HG02840 (cell line): Measurements from ENCODE around the gene RPS6KA2.
"Not testable (repeated sequence)": the region's sequence is repeated elsewhere in the genome, so short reads cannot be mapped to it uniquely, and the experiment has no call there.

Experiments
- ATAC-seq: cut with Tn5 transposase; IDR thresholded peaks from one replicate; pipeline ENCODE4 v1.9.1; 2021; ENCODE audit warnings: mild to moderate bottlenecking, moderate library complexity, moderate number of reproducible peaks; ENCODE audit not compliant: unreplicated experiment, low FRiP score

The RPS6KA2 gene

GRCh38 chr6:166362427-166362826 is 264.6 kb downstream of the RPS6KA2 start:
- ATAC-seq = not testable (repeated sequence)

DNA sequence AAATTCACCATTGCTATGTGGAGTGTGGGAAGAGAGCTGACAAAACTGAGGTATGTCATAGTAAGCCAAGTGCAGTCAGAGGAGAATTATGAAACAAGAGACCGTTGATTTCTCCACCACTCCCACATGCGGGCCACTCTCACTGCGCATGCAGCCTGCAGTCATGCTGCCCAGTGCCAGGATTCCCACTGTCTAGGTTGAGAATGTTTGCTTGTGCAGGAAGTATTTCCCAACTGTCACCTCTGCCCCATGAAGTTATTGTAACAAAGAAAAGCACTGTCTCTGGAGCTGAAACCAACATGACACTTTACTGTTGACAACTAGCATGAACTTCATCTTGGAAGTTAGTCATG is 266.0 kb downstream of the RPS6KA2 start:
- ATAC-seq = no peak

DNA sequence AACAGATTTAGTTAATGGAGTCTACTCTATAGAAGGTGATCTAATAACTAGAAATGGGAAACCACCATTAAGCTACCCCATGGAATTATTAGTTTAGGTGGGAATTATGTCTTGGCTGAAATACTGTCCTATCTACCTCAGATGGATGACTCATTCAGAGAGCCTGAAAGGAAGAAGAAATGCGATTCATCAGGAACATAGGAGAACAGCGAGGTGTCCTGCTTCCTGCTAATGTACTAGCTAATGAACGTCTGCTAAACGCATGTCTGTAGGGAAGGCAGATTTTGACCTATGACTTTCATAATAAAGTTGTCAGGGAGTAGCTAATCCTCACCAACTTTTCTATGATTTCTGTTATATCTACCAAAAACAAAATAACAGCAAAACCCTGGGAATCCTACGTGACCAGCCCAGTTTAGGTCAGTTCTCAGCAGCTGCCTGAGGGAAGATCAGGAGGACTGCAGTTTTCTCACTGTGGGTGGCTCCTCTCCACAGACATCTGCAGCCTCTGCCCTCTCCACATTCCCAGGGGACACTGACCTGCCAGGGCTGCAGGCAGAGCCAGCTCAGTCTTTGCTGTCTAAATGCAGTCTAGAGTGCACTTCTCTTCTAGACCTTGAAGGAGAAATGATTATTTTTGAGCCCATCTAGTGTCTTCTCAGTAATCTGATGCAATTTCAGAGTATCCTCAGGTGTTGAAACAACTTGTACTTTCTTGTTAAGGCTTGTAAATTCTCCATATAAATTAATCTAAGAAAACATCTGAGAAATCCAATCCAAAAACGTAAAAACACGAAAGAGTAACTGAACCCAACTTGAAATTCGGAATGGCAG is 266.6 kb downstream of the RPS6KA2 start:
- ATAC-seq = no peak
